WTC11 (cell line): Measurements from ENCODE around the gene FURIN.
"Not testable (repeated sequence)": the region's sequence is repeated elsewhere in the genome, so short reads cannot be mapped to it uniquely, and the experiment has no call there.

Experiments used
- CTCF ChIP-seq: fragments of 200-600 bp; IDR thresholded peaks from 2 replicates; pipeline ENCODE4 v1.8.0; 2022; ENCODE audit warnings: antibody characterized with exemption
- E2F1 ChIP-seq: sonication (generic); formaldehyde crosslinking; IDR thresholded peaks from 2 replicates; pipeline ENCODE4 v1.8.0; 2022; ENCODE audit warnings: mild to moderate bottlenecking, missing genetic modification reagents
- FOXJ3 ChIP-seq: sonication (generic); formaldehyde crosslinking; IDR thresholded peaks from 2 replicates; pipeline ENCODE4 v1.9.0; 2021; ENCODE audit warnings: missing genetic modification reagents, mild to moderate bottlenecking, borderline replicate concordance
- FOXP1 ChIP-seq: sonication (generic); formaldehyde crosslinking; IDR thresholded peaks from 2 replicates; pipeline ENCODE4 v1.8.0; 2022; ENCODE audit warnings: missing genetic modification reagents, mild to moderate bottlenecking, moderate library complexity, borderline replicate concordance
- FOXP4 ChIP-seq: sonication (generic); formaldehyde crosslinking; IDR thresholded peaks from 2 replicates; pipeline ENCODE4 v1.8.0; 2022; ENCODE audit warnings: mild to moderate bottlenecking, missing genetic modification reagents
- IRF1 ChIP-seq: sonication (generic); formaldehyde crosslinking; IDR thresholded peaks from 2 replicates; pipeline ENCODE4 v1.8.0; 2023; ENCODE audit warnings: missing genetic modification reagents
- JUN ChIP-seq: sonication (generic); formaldehyde crosslinking; IDR thresholded peaks from 2 replicates; pipeline ENCODE4 v1.8.0; 2023; ENCODE audit warnings: mild to moderate bottlenecking, missing genetic modification reagents
- MAX ChIP-seq: sonication (generic); formaldehyde crosslinking; IDR thresholded peaks from 2 replicates; pipeline ENCODE4 v1.8.0; 2022; ENCODE audit warnings: mild to moderate bottlenecking, missing genetic modification reagents
- NR2C2 ChIP-seq: sonication (generic); formaldehyde crosslinking; IDR thresholded peaks from 2 replicates; pipeline ENCODE4 v1.8.0; 2022; ENCODE audit warnings: mild to moderate bottlenecking, missing genetic modification reagents
- OVOL2 ChIP-seq: fragments of 250-450 bp; sonication (Bioruptor Pico); IDR thresholded peaks from 2 replicates; pipeline ENCODE4 v1.9.0; 2021; ENCODE audit warnings: mild to moderate bottlenecking, borderline replicate concordance
- PRDM15 ChIP-seq: sonication (generic); formaldehyde crosslinking; IDR thresholded peaks from 2 replicates; pipeline ENCODE4 v1.8.0; 2022; ENCODE audit warnings: missing genetic modification reagents
- ZBTB21 ChIP-seq: sonication (generic); formaldehyde crosslinking; IDR thresholded peaks from 2 replicates; pipeline ENCODE4 v1.8.1; 2023; ENCODE audit warnings: mild to moderate bottlenecking, missing genetic modification reagents, borderline replicate concordance

- not testable (repeated sequence) for TF ChIP-seq CTCF; OVOL2; PRDM15 (CRISPR knock-in tag); FOXP1; NR2C2 (CRISPR knock-in tag); MAX; FOXP4 (CRISPR knock-in tag); JUN; FOXJ3 (CRISPR knock-in tag); ZBTB21 (CRISPR knock-in tag); IRF1 (CRISPR knock-in tag); E2F1 (CRISPR knock-in tag)
Observed at GRCh38 chr15:90922712-90923322, 54.4 kb downstream of the FURIN start.
